ENCODE data around the gene TNK2. TPM values are rescaled to one million over a fixed set of nuclear protein-coding genes. Genes with fewer than 3 reads are reported as not detected.

Gene TNK2
- total and polyA plus RNA-seq, 2 donors (not counting 3 experiments of a cell fraction or from before 2014, with no cell fraction given): 18.6 to 71.6 TPM

DNA sequence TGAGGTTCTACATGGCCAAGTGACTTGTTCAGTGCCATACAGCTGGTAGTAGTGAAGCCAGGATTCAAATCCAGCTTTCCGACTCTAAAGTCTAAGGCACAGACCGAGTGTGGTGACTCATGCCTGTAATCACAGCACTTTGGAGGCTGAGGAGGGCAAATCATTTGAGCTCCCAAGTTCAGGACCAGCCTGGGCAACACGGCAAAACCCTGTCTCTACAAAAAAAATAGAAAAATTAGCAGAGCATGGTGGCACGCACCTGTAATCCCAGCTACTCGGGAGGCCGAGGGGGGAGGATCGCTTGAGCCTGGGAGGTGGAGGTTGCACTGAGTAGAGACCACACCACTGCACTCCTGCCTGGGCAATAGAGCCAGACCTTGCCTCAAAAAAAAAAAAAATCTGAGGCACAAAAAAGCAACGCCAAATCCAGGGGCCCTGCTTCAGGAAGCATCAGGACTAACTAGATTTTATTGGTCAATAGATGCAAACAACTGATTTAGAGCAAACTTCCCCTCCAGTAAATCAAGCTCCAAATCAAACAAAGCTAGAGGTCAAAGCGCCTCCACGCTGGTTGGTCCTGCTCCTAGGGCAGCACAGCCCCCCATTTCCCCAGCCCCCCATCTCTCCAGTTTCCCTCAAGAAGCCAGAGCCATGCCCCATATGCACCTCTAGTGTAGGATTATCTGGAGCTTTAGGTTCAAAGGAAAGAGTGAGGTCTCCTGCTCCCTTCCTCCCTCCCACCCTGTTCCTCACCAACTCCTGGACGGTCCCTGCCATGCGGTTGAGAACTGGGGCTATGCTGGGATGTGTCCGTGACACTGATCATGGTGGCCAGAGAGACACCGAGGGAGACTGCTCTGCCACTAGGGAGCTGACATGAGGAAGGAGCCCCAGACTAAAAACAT is 2.9 kb upstream of the TNK2 start:
- no TSS peak for BruUV-seq (replicated peaks)
- Histone ChIP-seq H4K20me1 (replicated peaks; ENCODE audit: control insufficient read depth, extremely low read depth, insufficient read depth, low read length) (no peaks in the 10 kb centered on the region), H3K9me1 (replicated peaks; ENCODE audit: control insufficient read depth, extremely low read depth, insufficient read depth, low read length) (no peaks in the 10 kb centered on the region), H3K27ac (ENCODE audit: insufficient read depth, low read depth, low read length) (no peak overlapping the region), H3K79me2 (ENCODE audit: control insufficient read depth, insufficient read depth, low read length) (no peaks in the 10 kb centered on the region), H3K4me3 (replicated peaks in 1 of 3; ENCODE audit: insufficient read depth in 1 of 3, low read depth in 1 of 3, low read length in 3 of 3) (no peak overlapping the region), H3K9me3 (replicated peaks; ENCODE audit: control insufficient read depth, insufficient read depth, low read length) (no peaks in the 10 kb centered on the region), H3K36me3 (ENCODE audit: control insufficient read depth in 2 of 2, extremely low read depth in 1 of 2, insufficient read depth in 2 of 2, low read length in 2 of 2) (no peaks in the 10 kb centered on the region), H3K4me1 (ENCODE audit: control insufficient read depth, extremely low read depth, insufficient read depth, low read length) (no peaks in the 10 kb centered on the region), H3K4me2 (ENCODE audit: insufficient read depth, low read length) (no peak overlapping the region), H2AFZ (ENCODE audit: low read depth, low read length) (no peak overlapping the region), H3K27me3 (ENCODE audit: control insufficient read depth in 2 of 2, insufficient read depth in 2 of 2, low read length in 2 of 2) (peaks cover 1 to 3% of the 10 kb centered on the region in 2 experiments), H3K9ac (replicated peaks; ENCODE audit: extremely low read depth, insufficient read depth, low read length) (no peak overlapping the region)
- FAIRE-seq: peak; percentile 66
- DNase-seq (ENCODE audit: low read depth, low spot score): no peak
- intact Hi-C loops (cut with micrococcal nuclease) (no loop called here), dilution Hi-C loops (cut with MboI; ENCODE audit: extremely low pct_ligation_motif_present, low sequenced_read_pairs) (no loop called here)
- TF ChIP-seq GATA2 (IDR thresholded peaks at IDR 0.05; ENCODE audit: insufficient read depth, insufficient read length, low read depth, low read length): no peak
- TF ChIP-seq JUN (IDR thresholded peaks at IDR 0.05; ENCODE audit: borderline replicate concordance, insufficient read depth, insufficient read length, low read depth): no peak
- TF ChIP-seq, protein P1, sequence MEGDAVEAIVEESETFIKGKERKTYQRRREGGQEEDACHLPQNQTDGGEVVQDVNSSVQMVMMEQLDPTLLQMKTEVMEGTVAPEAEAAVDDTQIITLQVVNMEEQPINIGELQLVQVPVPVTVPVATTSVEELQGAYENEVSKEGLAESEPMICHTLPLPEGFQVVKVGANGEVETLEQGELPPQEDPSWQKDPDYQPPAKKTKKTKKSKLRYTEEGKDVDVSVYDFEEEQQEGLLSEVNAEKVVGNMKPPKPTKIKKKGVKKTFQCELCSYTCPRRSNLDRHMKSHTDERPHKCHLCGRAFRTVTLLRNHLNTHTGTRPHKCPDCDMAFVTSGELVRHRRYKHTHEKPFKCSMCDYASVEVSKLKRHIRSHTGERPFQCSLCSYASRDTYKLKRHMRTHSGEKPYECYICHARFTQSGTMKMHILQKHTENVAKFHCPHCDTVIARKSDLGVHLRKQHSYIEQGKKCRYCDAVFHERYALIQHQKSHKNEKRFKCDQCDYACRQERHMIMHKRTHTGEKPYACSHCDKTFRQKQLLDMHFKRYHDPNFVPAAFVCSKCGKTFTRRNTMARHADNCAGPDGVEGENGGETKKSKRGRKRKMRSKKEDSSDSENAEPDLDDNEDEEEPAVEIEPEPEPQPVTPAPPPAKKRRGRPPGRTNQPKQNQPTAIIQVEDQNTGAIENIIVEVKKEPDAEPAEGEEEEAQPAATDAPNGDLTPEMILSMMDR (IDR thresholded peaks at IDR 0.05; ENCODE audit: extremely low read depth in 1 of 2, insufficient read depth in 1 of 2, low read depth in 1 of 2, low read length in 2 of 2): no peak
- TF ChIP-seq POLR2AphosphoS5 (IDR thresholded peaks at IDR 0.05; ENCODE audit: insufficient read depth, low read depth, low read length): no peak
- TF ChIP-seq EZH2 (IDR thresholded peaks at IDR 0.05; ENCODE audit: borderline replicate concordance, low read depth, low read length, severe bottlenecking): no peak
- TF ChIP-seq MYC (IDR thresholded peaks at IDR 0.05; ENCODE audit: low read depth, low read length): no peak
- no peak for TF ChIP-seq FOS (IDR thresholded peaks at IDR 0.05; ENCODE audit: borderline replicate concordance, insufficient read depth, low read length)
- CTCF ChIA-PET: interaction anchor here (1.2 to 6.7 kb wide), 6 partner anchors 9 to 62 kb away, joined by 3 to 147 read pairs (median 41); no protein-coding TSS in a partner anchor
- POLR2A ChIA-PET: no interaction called here

Measured in endothelial cell of umbilical vein (primary cell).